PFSK-1 (cell line): ENCODE measurements around the gene FOXO6.

Experiments
- FOXP2 ChIP-seq: optimal IDR thresholded peaks from 2 replicates; pipeline ENCODE3; 2011; ENCODE audit warnings: borderline replicate concordance, control low read depth, inconsistent platforms; ENCODE audit not compliant: insufficient read depth; ENCODE audit errors: extremely low read length, extremely low read depth
- POLR2AphosphoS5 ChIP-seq: IDR thresholded peaks from 2 replicates; pipeline ENCODE4 v1.6.1; 2012; ENCODE audit warnings: low read depth, mild to moderate bottlenecking, control low read depth, low read length, moderate library complexity
- SIN3A ChIP-seq: IDR thresholded peaks from 2 replicates; pipeline ENCODE4 v1.6.1; 2012; ENCODE audit warnings: mild to moderate bottlenecking, low read length, moderate library complexity, borderline replicate concordance; ENCODE audit not compliant: insufficient read depth
- TAF1 ChIP-seq: IDR thresholded peaks from 2 replicates; pipeline ENCODE4 v1.6.1; 2012; ENCODE audit warnings: low read length, control low read depth, borderline replicate concordance; ENCODE audit not compliant: insufficient read depth
- TF ChIP-seq, protein P1 (sequence below), 2 experiments: IDR thresholded peaks; 2 replicates each; pipeline versions ENCODE4 v1.6.1 to v1.8.0; 2011 to 2012; ENCODE audit warnings: low read depth in 2 of 2, low read length in 2 of 2, control low read depth in 1 of 2, inconsistent platforms in 1 of 2, mild to moderate bottlenecking in 1 of 2, moderate library complexity in 1 of 2; ENCODE audit not compliant: insufficient read depth in 1 of 2

FOXO6 gene

DNA sequence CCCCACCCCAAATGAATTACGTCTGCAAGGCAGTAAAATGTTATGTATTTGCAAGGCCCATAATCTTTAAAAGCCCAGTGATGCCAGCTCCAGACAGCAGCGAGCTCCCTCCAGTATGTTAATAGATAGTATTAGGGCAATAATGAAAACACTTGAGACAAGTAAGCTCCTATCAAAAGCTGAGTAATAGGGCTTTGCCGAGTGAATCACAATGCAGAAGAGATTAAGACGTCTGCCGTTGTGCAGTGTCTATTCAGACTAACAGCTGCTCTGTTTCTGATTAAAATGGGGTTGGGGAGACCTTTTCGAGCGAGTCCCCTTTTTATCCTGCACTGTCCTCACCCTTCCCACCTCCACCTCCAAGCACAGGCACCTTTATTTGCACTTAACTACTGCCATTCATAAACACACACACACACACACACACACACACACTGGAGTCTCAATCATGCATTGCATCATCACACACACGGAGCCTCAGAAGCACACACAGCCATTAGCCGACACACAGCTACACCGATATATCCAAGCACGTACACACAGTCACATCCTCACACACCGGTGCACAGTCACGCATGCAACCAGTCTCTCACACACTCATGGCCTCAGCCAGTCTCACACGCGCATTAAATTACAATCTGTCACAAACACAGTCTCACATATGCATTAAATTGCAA, 46.0 kb upstream of the FOXO6 start:
- TF ChIP-seq FOXP2 = no peak
- TF ChIP-seq SIN3A = no peak
- no peak for TF ChIP-seq POLR2AphosphoS5
- TF ChIP-seq TAF1 = no peak
- TF ChIP-seq, protein P1, sequence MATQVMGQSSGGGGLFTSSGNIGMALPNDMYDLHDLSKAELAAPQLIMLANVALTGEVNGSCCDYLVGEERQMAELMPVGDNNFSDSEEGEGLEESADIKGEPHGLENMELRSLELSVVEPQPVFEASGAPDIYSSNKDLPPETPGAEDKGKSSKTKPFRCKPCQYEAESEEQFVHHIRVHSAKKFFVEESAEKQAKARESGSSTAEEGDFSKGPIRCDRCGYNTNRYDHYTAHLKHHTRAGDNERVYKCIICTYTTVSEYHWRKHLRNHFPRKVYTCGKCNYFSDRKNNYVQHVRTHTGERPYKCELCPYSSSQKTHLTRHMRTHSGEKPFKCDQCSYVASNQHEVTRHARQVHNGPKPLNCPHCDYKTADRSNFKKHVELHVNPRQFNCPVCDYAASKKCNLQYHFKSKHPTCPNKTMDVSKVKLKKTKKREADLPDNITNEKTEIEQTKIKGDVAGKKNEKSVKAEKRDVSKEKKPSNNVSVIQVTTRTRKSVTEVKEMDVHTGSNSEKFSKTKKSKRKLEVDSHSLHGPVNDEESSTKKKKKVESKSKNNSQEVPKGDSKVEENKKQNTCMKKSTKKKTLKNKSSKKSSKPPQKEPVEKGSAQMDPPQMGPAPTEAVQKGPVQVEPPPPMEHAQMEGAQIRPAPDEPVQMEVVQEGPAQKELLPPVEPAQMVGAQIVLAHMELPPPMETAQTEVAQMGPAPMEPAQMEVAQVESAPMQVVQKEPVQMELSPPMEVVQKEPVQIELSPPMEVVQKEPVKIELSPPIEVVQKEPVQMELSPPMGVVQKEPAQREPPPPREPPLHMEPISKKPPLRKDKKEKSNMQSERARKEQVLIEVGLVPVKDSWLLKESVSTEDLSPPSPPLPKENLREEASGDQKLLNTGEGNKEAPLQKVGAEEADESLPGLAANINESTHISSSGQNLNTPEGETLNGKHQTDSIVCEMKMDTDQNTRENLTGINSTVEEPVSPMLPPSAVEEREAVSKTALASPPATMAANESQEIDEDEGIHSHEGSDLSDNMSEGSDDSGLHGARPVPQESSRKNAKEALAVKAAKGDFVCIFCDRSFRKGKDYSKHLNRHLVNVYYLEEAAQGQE (IDR thresholded peaks at IDR 0.05; ENCODE audit: insufficient read depth in 1 of 2, low read depth in 2 of 2, low read length in 2 of 2) = no peak

- TF ChIP-seq, protein P1 (IDR thresholded peaks at IDR 0.05; ENCODE audit: insufficient read depth in 1 of 2, low read depth in 2 of 2, low read length in 2 of 2) = no peak
- no peak for TF ChIP-seq SIN3A
- no peak for TF ChIP-seq POLR2AphosphoS5
- TF ChIP-seq FOXP2 = no peak
- TF ChIP-seq TAF1 = no peak
These were observed 45.4 kb upstream of the FOXO6 start for GRCh38 chr1:41315871-41316270.

DNA sequence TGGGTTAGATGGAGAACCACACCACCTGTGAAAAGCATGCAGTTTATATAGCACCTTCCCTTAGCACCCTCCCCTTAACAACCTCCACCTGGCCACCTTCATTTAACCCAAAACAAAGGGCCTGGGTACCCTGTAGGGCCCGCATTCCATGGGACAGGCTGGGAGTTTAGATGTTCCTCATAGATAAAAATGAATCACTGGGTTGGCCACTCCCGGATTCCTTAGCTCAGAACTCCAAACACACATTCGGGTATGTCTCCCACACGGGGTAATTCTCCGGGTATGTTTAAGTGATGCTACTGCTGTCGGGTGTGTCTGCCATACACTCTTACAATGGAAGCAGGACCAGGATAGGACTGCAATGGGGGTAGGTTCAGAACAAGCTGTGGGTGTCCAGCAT, 43.9 kb upstream of the FOXO6 start:
- no peak for TF ChIP-seq TAF1
- TF ChIP-seq, protein P1 (IDR thresholded peaks at IDR 0.05; ENCODE audit: insufficient read depth in 1 of 2, low read depth in 2 of 2, low read length in 2 of 2) = no peak

GRCh38 chr1:41318135-41318534, 43.1 kb upstream of the FOXO6 start:
- no peak for TF ChIP-seq SIN3A
- no peak for TF ChIP-seq TAF1
- TF ChIP-seq, protein P1 (IDR thresholded peaks at IDR 0.05; ENCODE audit: insufficient read depth in 1 of 2, low read depth in 2 of 2, low read length in 2 of 2) = no peak
- TF ChIP-seq POLR2AphosphoS5 = no peak
- TF ChIP-seq FOXP2 = no peak

- TF ChIP-seq TAF1 (no peak), SIN3A (no peak), POLR2AphosphoS5 (no peak), FOXP2 (no peak)
- TF ChIP-seq, protein P1 (IDR thresholded peaks at IDR 0.05; ENCODE audit: insufficient read depth in 1 of 2, low read depth in 2 of 2, low read length in 2 of 2) = no peak
These were observed 42.0 kb upstream of the FOXO6 start for GRCh38 chr1:41319106-41319755.
